Hematopoietic multipotent progenitor cell treated with erythropoietin and hydrocortisone succinate and interleukin-3 and kit ligand, for 4 days (in vitro differentiated cells): ENCODE data around the gene USP32.
"Not testable (repeated sequence)": the region's sequence is repeated elsewhere in the genome, so short reads cannot be mapped to it uniquely, and the experiment has no call there.

Source experiments
- DNase-seq: peaks from one replicate; pipeline ENCODE4 v3.0.0-alpha.2; 2015

Gene USP32

DNA sequence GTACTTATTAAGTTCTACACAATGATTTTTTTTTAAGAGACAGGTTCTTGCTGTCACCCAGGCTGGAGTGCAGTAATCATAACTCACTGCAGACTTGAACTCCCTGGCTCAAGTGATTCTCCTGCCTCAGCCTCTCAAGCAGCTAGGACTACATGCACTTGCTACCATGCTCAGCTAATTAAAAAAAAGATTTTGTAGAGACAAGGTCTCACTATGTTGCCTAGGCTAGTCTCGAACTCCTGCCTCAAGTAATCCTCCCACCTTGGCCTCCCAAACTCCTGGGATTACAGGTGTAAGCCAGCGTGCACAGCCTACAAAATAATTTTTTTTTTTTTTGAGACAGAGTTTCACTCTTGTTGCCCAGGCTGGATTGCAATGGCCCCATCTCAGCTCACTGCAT lies 22.2 kb downstream of the USP32 start:
- no peak for DNase-seq

DNA sequence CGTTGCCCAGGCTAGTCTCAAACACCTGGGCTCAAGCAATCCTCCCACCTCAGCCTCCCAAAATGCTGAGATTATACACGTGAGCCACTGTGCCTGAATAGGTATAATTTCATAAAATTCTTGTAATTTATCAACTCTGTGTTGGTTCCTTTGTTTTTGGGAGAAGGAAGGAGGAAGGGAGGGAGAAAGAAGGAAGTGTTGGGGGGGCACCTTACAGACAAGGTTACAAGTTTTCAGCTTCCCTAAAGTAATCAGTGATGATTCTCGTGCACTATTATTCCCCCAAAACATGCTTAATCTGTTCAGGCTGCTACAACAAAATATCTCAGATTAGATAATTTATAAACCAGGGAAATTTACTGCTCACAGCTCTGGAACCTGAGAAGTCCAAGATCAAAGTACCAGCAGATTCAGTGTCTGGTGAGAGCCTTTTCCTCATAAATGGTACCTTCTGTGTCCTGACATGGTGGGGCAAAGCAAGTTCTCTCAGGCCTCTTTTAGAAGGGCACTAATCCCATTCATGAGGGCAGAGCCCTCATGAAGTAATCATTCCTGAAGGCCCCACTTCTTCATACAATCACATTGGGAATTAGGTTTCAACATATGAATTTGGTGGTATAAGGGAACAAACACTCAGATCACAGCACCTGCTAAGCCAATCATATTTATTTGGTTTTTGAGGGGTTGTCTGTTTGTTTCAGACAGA lies 28.1 kb downstream of the USP32 start:
- no peak for DNase-seq

GRCh38 chr17:60362329-60362728 lies 29.6 kb downstream of the USP32 start:
- DNase-seq: no peak

DNA sequence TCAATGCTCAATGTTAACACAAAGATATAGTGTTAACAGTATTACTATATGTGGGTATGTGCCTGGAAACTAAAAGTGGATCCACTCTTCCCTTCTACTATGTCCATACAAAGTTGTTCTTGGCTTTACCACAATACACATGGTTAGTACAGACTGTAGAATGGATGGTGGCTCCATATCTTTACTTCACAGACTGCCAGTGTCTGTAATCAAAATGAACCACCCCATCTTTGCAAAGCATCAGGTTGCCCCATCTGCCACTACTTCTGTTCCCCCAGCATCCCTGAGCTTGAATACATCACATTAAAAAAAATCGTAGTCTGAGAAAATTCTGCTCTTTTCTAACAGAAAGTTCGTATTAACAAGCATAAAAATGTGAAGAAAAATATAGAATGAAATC lies 30.0 kb downstream of the USP32 start:
- peak; percentile 91 for DNase-seq

- no peak for DNase-seq
Measured at GRCh38 chr17:60359415-60359814, 32.5 kb downstream of the USP32 start.

GRCh38 chr17:60358606-60359225 lies 33.2 kb downstream of the USP32 start:
- DNase-seq: no peak

- DNase-seq: peak; percentile 54
Measured at GRCh38 chr17:60356940-60357339, 35.0 kb downstream of the USP32 start.

DNA sequence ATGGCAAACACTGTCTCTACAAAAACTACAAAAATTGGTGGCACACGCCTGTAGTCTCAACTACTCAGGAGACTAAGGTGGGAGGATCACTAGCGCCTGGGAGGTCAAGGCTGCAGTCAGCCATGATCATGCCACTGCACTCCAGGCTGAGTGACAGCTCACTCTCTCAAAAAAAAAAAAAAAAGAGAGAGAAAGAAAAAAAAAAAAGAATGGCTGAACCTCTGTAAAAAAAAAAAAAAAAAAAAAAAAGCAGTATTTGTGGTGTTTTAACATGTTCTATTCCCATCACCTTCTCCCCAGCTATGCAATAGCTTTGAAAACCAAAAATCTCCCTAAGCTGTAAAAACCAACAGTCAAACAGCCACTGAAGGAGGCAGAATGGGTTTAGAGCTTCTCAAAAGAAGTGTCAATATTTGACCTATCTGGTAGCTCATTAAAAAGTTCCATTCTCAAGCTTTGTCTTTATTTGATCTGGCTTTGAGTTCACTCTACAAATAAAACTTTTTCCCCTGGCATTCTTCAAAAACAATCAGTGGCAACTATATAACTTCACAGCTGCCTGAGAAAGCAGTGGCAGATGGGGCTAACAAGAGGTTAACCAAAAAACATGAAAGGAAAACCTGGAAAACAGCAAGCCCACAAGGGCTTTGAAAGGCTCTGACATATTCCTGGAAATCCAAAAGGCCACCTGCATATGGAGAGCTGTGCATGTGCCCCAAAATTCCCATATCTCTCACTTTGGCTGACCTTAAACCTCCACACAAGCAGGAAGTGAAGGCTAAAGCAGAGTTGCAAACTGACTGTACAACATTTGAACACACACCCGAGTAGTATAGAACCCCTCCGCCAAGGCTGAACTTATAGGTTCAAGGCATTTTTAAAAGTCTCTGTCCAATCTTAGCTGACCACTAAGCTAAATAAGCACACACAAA lies 36.0 kb downstream of the USP32 start:
- no peak for DNase-seq

DNA sequence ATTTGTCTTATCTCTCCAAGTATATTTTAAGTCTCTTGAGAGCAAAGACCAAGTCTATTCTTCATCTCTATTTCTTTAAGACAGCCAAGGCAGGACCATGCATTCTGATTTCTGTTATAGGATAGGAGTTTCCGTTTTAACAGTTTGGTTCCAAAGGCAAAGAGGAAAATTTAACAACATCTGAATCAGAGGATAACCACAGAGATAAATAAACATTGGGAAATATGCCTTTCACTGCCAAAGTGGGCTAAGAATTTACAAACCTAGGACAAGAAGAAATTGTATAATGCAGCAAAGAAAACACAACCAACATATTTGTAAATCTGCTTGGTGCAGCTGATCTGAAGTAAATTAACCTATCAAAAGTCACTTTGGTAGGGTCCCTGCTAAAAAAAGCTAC lies 37.7 kb downstream of the USP32 start:
- DNase-seq: no peak

DNA sequence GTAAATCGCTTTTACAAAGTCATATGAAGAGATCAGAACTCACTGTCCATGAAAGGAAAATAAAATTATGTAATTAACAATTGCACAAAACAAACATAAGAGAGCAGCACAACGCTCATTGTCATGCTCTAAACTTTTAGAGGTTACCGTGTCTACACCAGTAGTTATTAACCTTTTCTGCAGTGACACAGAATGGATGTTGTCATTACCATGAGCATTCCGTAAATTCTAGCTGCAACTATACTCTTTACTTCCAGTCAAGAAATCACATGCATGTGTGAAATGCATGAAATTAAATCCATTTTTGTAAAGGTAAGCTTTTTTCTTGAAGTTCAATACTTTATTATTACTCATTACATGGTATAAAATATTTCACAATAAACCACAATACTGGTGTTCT lies 38.2 kb downstream of the USP32 start:
- DNase-seq: no peak

- no peak for DNase-seq
Measured at GRCh38 chr17:60352569-60352968, 39.4 kb downstream of the USP32 start.

- peak; percentile 36 for DNase-seq
Measured at GRCh38 chr17:60352071-60352470, 39.9 kb downstream of the USP32 start.

- DNase-seq: no peak
Measured at GRCh38 chr17:60351012-60351695, 40.8 kb downstream of the USP32 start.

- DNase-seq: peak; percentile 58
Measured at GRCh38 chr17:60348616-60349015, 43.3 kb downstream of the USP32 start.

GRCh38 chr17:60345233-60345632 lies 46.7 kb downstream of the USP32 start:
- no peak for DNase-seq

- DNase-seq: not testable (repeated sequence)
Measured at GRCh38 chr17:60342492-60342891, 49.4 kb downstream of the USP32 start.

- DNase-seq: no peak
Measured at GRCh38 chr17:60335289-60335688, 56.6 kb downstream of the USP32 start.

DNA sequence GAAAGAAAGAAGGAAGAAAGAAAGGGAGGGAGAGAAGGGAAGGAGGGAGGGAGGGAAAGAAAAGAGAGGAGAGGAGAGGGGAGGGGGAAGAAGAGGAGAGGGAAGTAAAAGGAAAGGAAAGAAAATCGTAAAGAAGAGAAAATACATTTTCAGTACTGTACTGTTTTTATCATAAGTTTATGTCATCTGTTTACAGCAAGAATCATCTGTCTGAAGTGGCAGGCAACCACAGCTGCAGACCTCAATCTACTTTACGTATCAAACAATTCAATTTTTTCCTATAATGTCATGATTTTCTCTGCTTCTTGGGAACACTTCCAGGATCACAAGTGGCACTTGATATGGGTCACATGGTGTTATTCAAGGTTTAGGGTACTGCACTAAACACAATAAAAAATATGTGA lies 58.3 kb downstream of the USP32 start:
- no peak for DNase-seq

DNA sequence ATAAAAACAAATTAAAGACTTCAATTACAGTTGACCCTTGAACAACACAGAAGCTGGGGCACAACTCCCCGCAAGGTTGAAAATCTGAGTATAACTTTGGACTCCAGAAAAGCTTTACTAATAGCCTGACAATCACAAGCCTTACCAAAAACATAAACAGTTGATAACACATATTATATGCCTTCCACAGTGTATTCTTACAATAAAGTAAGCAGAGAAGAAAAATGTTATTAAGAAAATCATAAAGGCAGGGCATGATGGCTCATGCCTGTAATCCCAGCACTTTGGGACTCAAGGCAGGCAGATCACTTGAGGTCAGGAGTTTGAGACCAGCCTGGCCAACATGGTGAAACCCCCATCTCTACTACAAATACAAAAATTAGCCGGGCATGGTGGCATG lies 58.9 kb downstream of the USP32 start:
- not testable (repeated sequence) for DNase-seq

- no peak for DNase-seq
Measured at GRCh38 chr17:60332574-60332973, 59.4 kb downstream of the USP32 start.

- DNase-seq: no peak
Measured at GRCh38 chr17:60330731-60331130, 61.2 kb downstream of the USP32 start.

- no peak for DNase-seq
Measured at GRCh38 chr17:60328679-60329078, 63.3 kb downstream of the USP32 start.

DNA sequence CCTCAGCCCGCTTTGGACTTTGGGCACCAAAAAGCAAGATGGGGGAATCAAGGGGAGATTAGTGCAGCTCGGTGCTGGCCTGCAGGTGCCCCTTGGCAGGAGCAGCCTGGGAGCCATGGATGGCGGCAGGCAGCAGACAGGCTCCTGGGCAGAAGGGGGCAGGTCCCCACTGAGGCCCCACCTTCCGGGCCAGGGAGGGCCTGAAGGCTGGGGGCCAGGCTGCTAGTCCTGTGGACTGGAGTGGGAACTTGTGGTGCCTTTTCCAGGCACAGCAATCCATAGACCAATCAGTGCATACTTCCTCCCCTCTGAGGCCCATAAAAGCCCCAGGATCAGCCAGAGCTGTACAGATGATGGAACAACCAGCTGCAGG lies 64.0 kb downstream of the USP32 start:
- no peak for DNase-seq
